Erythroblast (primary cell): Measurements from ENCODE around the gene DCLRE1C.

Source experiments
- GATA1 ChIP-seq: IDR thresholded peaks from 2 replicates; pipeline ENCODE4 v1.6.1; 2011; ENCODE audit warnings: low read depth, mild to moderate bottlenecking, control low read depth, low read length, moderate library complexity
- POLR2A ChIP-seq: IDR thresholded peaks from 2 replicates; pipeline ENCODE4 v1.6.1; 2011; ENCODE audit warnings: mild to moderate bottlenecking, low read length

GRCh38 chr10:14911801-14912200 is 42.1 kb downstream of the DCLRE1C start:
- no peak for TF ChIP-seq POLR2A
- no peak for TF ChIP-seq GATA1
